HG03060 (cell line): ENCODE data around the gene KLF13.

ENCODE experiments used
- ATAC-seq: cut with Tn5 transposase; IDR thresholded peaks from one replicate; pipeline ENCODE4 v1.9.1; 2021; ENCODE audit warnings: low read depth, moderate number of reproducible peaks; ENCODE audit not compliant: unreplicated experiment

KLF13 gene

GRCh38 chr15:31298707-31299172, 27.9 kb upstream of the KLF13 start:
- ATAC-seq, result no peak

GRCh38 chr15:31300208-31300661, 26.4 kb upstream of the KLF13 start:
- no peak for ATAC-seq

- ATAC-seq, result no peak
These were observed 25.5 kb upstream of the KLF13 start for GRCh38 chr15:31300981-31301672.

GRCh38 chr15:31301673-31301990, 25.0 kb upstream of the KLF13 start:
- ATAC-seq, result no peak

GRCh38 chr15:31302029-31302657, 24.5 kb upstream of the KLF13 start:
- no peak for ATAC-seq

GRCh38 chr15:31302778-31303725, 23.6 kb upstream of the KLF13 start:
- ATAC-seq, result no peak

GRCh38 chr15:31303726-31304648, 22.6 kb upstream of the KLF13 start:
- ATAC-seq, result no peak

GRCh38 chr15:31304751-31305365, 21.8 kb upstream of the KLF13 start:
- no peak for ATAC-seq

- ATAC-seq, result no peak
These were observed 21.3 kb upstream of the KLF13 start for GRCh38 chr15:31305375-31305774.

- no peak for ATAC-seq
These were observed 20.7 kb upstream of the KLF13 start for GRCh38 chr15:31305796-31306425.

GRCh38 chr15:31306426-31307269, 20.0 kb upstream of the KLF13 start:
- ATAC-seq, result no peak

- no peak for ATAC-seq
These were observed 19.1 kb upstream of the KLF13 start for GRCh38 chr15:31307270-31308184.

GRCh38 chr15:31308185-31308639, 18.4 kb upstream of the KLF13 start:
- ATAC-seq, result no peak

- no peak for ATAC-seq
These were observed 16.6 kb upstream of the KLF13 start for GRCh38 chr15:31309893-31310606.

GRCh38 chr15:31311735-31312619, 14.7 kb upstream of the KLF13 start:
- ATAC-seq, result no peak

GRCh38 chr15:31313223-31313622, 13.4 kb upstream of the KLF13 start:
- ATAC-seq, result no peak
